Naive thymus-derived CD4-positive, alpha-beta T cell (primary cell): ENCODE data around the gene LPP. TPM values are rescaled to one million over a fixed set of nuclear protein-coding genes. Genes with fewer than 3 reads are reported as not detected.

Experiments
- ATAC-seq: fragments of 150-1000 bp; cut with Tn5 transposase; 2 replicates; pipeline ENCODE4 v1.10.0; 2021; ENCODE audit warnings: mild to moderate bottlenecking, moderate library complexity
- CTCF ChIA-PET: fragments of 350-600 bp; sonication (Branson Sonifier 250); formaldehyde crosslinking; loops from one replicate; lab custom pipeline; 2021; ENCODE audit warnings: antibody characterized with exemption; lab: Charles Lee
- POLR2A ChIA-PET: fragments of 350-600 bp; sonication (Branson Sonifier 250); formaldehyde crosslinking; loops from one replicate; lab custom pipeline; 2021; ENCODE audit warnings: antibody characterized with exemption, inconsistent platforms; lab: Charles Lee
- DNase-seq, 9 donors: peaks; one replicate each; pipeline versions ENCODE4 v3.0.0 to v3.0.0-alpha.2; 2020 to 2022; ENCODE audit warnings: mixed read lengths in 1 of 9
- H3K27ac ChIP-seq: one replicate; pipeline ENCODE4 v1.7.0; 2013; ENCODE audit warnings: mild to moderate bottlenecking, low read depth, low read length, moderate library complexity
- H3K27me3 ChIP-seq, 2 donors: one replicate each; pipeline ENCODE4 v1.7.0; 2013; ENCODE audit warnings: low read length in 2 of 2, mild to moderate bottlenecking in 2 of 2, moderate library complexity in 2 of 2; ENCODE audit not compliant: control insufficient read depth in 2 of 2, insufficient read depth in 2 of 2
- H3K36me3 ChIP-seq, 3 experiments: 1 replicate in 2 of 3; 2 replicates in 1 of 3; pipeline ENCODE4 v1.7.0; 2013; ENCODE audit warnings: low read length in 3 of 3, mild to moderate bottlenecking in 3 of 3, moderate library complexity in 1 of 3; ENCODE audit not compliant: insufficient read depth in 3 of 3, control insufficient read depth in 2 of 3
- H3K4me1 ChIP-seq, 2 donors: one replicate each; pipeline ENCODE4 v1.7.0; 2013; ENCODE audit warnings: low read length in 2 of 2, mild to moderate bottlenecking in 2 of 2, moderate library complexity in 1 of 2; ENCODE audit not compliant: control insufficient read depth in 2 of 2, insufficient read depth in 2 of 2
- H3K4me3 ChIP-seq: 2 replicates; pipeline ENCODE4 v1.7.0; 2013; ENCODE audit warnings: mild to moderate bottlenecking, low read length
- H3K9me3 ChIP-seq, 3 experiments: 1 replicate in 2 of 3; 2 replicates in 1 of 3; pipeline ENCODE4 v1.7.0; 2013; ENCODE audit warnings: low read length in 3 of 3; ENCODE audit not compliant: control insufficient read depth in 2 of 3
- H3K27ac Mint-ChIP-seq, 9 donors: one replicate each; pipeline ENCODE4 v1.8.0; 2020 to 2022; ENCODE audit warnings: mixed read lengths in 9 of 9, mild to moderate bottlenecking in 8 of 9, moderate library complexity in 5 of 9, inconsistent platforms in 2 of 9
- H3K27me3 Mint-ChIP-seq, 5 donors: one replicate each; pipeline ENCODE4 v1.8.0; 2021 to 2022; ENCODE audit warnings: mixed read lengths in 5 of 5, mild to moderate bottlenecking in 1 of 5
- H3K36me3 Mint-ChIP-seq, 5 donors: one replicate each; pipeline ENCODE4 v1.8.0; 2020 to 2022; ENCODE audit warnings: mixed read lengths in 5 of 5, mild to moderate bottlenecking in 3 of 5, inconsistent platforms in 1 of 5
- H3K4me1 Mint-ChIP-seq, 7 donors: one replicate each; pipeline ENCODE4 v1.8.0; 2020 to 2022; ENCODE audit warnings: mixed read lengths in 7 of 7, mild to moderate bottlenecking in 3 of 7, inconsistent platforms in 1 of 7
- H3K4me3 Mint-ChIP-seq, 10 donors: one replicate each; pipeline ENCODE4 v1.8.0; 2020 to 2022; ENCODE audit warnings: mild to moderate bottlenecking in 10 of 10, mixed read lengths in 10 of 10, moderate library complexity in 6 of 10, inconsistent platforms in 2 of 10
- H3K9me3 Mint-ChIP-seq, 11 donors: one replicate each; pipeline ENCODE4 v1.8.0; 2020 to 2022; ENCODE audit warnings: mixed read lengths in 11 of 11, mild to moderate bottlenecking in 4 of 11, inconsistent platforms in 1 of 11, moderate library complexity in 1 of 11
- intact Hi-C, 2 donors: fragments of 100-400 bp; cut with micrococcal nuclease; formaldehyde crosslinking; loops; one replicate each; pipeline ENCODE4 v1.15.1; 2023
- polyA plus RNA-seq, 2 donors: library from polyadenylated mRNA; unstranded; fragments of 300-500 nt; fragmentation: Illumina TruSeq; gene quantifications; one replicate each; pipeline ENCODE4 v1.2.3, GENCODE V29; 2021
- total RNA-seq, 6 experiments: library from RNA in 5 of 6; stranded (reverse) in 5 of 6; gene quantifications; 1 replicate in 5 of 6; 2 replicates in 1 of 6; pipeline ENCODE4 v1.2.3 and lab custom pipeline; 2021 to 2026

Gene LPP
- total and polyA plus RNA-seq, 7 experiments from 2014 or later, result 10.3 to 95.2 (median 19.5) TPM

DNA sequence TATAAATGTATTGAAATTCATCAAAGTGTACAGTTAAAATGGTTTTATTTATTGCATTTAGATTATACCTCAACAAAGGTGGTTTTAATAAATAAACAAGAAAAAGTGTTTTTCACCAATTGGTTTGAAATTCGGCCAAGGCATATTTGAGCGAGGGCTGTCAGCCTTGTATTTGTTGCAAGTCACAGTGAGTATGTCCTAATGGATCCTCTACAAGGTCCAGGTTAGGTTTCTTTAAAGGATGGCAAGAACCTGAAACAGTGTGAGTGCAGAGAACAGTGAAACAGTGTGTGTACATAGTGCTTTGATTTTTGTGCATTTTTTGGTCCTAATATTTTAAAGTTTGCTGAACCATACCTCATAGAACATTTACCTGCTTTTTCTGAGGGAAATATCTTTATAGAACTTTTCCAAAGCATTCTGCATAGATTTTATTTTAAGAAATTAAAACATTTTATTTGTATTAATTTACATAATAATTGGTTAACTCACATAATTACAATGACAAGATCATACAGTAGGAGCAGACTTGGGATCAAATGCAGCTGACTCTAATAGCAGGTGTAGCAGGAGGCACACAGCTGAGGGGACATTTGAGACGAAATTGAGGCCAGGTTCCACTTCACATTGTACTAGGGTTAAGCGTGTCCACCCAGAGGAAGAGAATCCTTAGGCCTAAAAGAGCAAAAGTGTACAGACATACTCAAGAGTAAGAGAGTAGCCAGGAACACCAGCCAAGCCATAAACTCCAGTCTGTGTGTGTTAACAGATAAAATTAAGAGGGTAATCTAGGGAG, 589.0 kb downstream of the LPP start:
- Mint-ChIP-seq H3K27ac (no peak overlapping the region), H3K27me3 (peaks cover 0 to under 1% (median 0%) of the 10 kb centered on the region in 5 donors), H3K4me1 (peaks cover 0 to under 1% (median 0%) of the 10 kb centered on the region in 7 donors), H3K9me3 (no peaks in the 10 kb centered on the region), H3K4me3 (no peak overlapping the region), H3K36me3 (peaks cover 0 to 7% (median 0%) of the 10 kb centered on the region in 5 donors)
- ChIA-PET CTCF (interaction anchor here (1.1 kb wide), 1 partner anchor 1002 kb away, joined by 5 read pairs; no protein-coding TSS in a partner anchor), POLR2A (interaction anchor here (0.6 kb wide), 2 partner anchors 11 to 16 kb away, joined by 3 to 4 read pairs; no protein-coding TSS in a partner anchor)
- H3K36me3 ChIP-seq, result no peaks in the 10 kb centered on the region
- no peak overlapping the region for H3K27ac ChIP-seq
- DNase-seq, result no peak
- no peak for ATAC-seq
- intact Hi-C loops, result no loop called here
- no peak overlapping the region for H3K4me3 ChIP-seq
- no peaks in the 10 kb centered on the region for H3K27me3 ChIP-seq
- no peaks in the 10 kb centered on the region for H3K9me3 ChIP-seq
- no peaks in the 10 kb centered on the region for H3K4me1 ChIP-seq

DNA sequence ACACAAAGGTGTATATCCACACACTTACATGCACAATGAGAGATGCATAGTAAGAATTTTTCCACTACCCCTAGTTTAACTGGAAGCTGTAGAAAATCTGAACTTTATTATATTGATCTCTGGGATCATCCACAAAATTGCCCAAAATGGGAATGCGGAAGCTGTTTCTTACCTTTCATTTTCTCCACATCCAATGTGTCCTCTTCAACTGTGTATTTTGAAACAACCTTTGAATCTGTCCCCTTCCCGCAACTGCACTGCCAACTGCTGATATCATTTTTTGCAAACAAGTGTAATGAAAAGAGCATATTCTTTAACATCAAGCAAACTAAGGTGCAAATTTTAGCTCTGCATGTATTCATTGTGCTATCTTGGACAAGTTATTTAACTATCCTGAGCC, 590.2 kb downstream of the LPP start:
- ChIA-PET CTCF (interaction anchor here (1.1 kb wide), 1 partner anchor 1004 kb away, joined by 5 read pairs; no protein-coding TSS in a partner anchor), POLR2A (no interaction called here)
- Histone ChIP-seq H3K4me3 (no peak overlapping the region), H3K4me1 (no peaks in the 10 kb centered on the region), H3K9me3 (no peaks in the 10 kb centered on the region), H3K27ac (no peak overlapping the region), H3K36me3 (no peaks in the 10 kb centered on the region), H3K27me3 (no peaks in the 10 kb centered on the region)
- no peak for DNase-seq
- intact Hi-C loops, result no loop called here
- H3K36me3 Mint-ChIP-seq, result peaks cover 0 to 7% (median 0%) of the 10 kb centered on the region in 5 donors
- H3K4me1 Mint-ChIP-seq, result no peaks in the 10 kb centered on the region
- H3K27me3 Mint-ChIP-seq, result no peaks in the 10 kb centered on the region
- no peak overlapping the region for H3K27ac Mint-ChIP-seq
- ATAC-seq, result no peak
- H3K9me3 Mint-ChIP-seq, result no peaks in the 10 kb centered on the region
- no peak overlapping the region for H3K4me3 Mint-ChIP-seq

DNA sequence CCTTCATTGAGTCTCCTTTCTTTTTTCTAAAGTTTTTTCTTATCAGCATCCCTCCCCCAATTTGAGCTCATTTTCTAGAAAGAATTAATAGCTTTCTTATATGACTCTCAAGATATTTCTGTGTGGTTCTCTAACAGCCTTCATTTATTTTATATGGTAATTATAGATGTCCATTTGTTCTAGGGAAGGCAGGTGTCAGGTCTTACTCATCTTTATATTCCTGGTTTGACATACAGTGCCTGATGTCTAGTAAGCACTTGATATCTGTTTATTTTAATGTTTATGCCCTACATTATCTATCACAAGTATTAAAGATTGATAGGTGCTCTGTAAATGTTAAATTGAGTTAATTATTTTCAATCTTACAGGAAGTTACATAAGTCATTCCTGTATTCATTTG, 591.1 kb downstream of the LPP start:
- no peaks in the 10 kb centered on the region for H3K36me3 ChIP-seq
- DNase-seq, result no peak
- no peaks in the 10 kb centered on the region for H3K4me1 ChIP-seq
- no peaks in the 10 kb centered on the region for H3K4me1 Mint-ChIP-seq
- no peaks in the 10 kb centered on the region for H3K27me3 Mint-ChIP-seq
- peaks cover 0 to 5% (median 0%) of the 10 kb centered on the region in 5 donors for H3K36me3 Mint-ChIP-seq
- H3K4me3 Mint-ChIP-seq, result no peak overlapping the region
- no peak for ATAC-seq
- H3K27ac ChIP-seq, result no peak overlapping the region
- H3K27ac Mint-ChIP-seq, result no peak overlapping the region
- no peak overlapping the region for H3K4me3 ChIP-seq
- intact Hi-C loops, result no loop called here
- no peaks in the 10 kb centered on the region for H3K9me3 Mint-ChIP-seq
- ChIA-PET CTCF (interaction anchor here (2.5 kb wide), 1 partner anchor 1004 kb away, joined by 12 read pairs; no protein-coding TSS in a partner anchor), POLR2A (no interaction called here)
- H3K9me3 ChIP-seq, result no peaks in the 10 kb centered on the region
- H3K27me3 ChIP-seq, result no peaks in the 10 kb centered on the region

DNA sequence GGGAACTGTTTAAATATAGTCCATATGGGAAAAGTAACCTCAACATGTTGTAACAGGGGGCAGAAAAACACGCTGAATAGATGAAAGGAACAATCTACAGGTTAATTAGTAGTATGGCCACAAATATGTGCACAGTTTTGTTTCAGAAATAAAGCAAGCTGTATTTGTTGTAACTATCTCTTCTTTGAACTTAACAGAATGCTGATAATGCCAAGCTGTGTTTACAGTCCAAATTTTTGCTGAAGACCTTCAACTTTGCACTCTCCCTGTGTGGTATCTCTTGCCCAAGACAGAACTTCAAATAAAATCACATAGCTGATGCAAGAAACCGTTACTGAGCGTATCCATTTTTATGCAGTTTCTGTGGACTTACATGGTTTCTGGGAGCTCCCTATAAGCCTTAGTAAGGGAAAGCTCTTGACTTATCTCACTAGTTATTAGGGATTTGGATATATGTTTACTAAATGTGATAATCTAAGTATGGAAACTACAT, 592.4 kb downstream of the LPP start:
- ATAC-seq (no peak), DNase-seq (no peak)
- POLR2A ChIA-PET, result interaction anchor here (0.6 kb wide), 1 partner anchor 1002 kb away, joined by 3 read pairs; no protein-coding TSS in a partner anchor
- no peaks in the 10 kb centered on the region for H3K27me3 ChIP-seq
- H3K27me3 Mint-ChIP-seq, result no peaks in the 10 kb centered on the region
- CTCF ChIA-PET, result interaction anchor here (0.9 to 2.5 kb wide), 3 partner anchors 399 to 1006 kb away, joined by 3 to 12 read pairs (median 4); no protein-coding TSS in a partner anchor
- H3K36me3 ChIP-seq, result no peaks in the 10 kb centered on the region
- H3K4me1 Mint-ChIP-seq, result peaks cover 0 to 4% (median 0%) of the 10 kb centered on the region in 7 donors
- intact Hi-C loops, result no loop called here
- no peak overlapping the region for H3K4me3 Mint-ChIP-seq
- no peak overlapping the region for H3K4me3 ChIP-seq
- H3K9me3 Mint-ChIP-seq, result no peaks in the 10 kb centered on the region
- peaks cover 0 to 3% (median 0%) of the 10 kb centered on the region in 5 donors for H3K36me3 Mint-ChIP-seq
- no peaks in the 10 kb centered on the region for H3K9me3 ChIP-seq
- no peak overlapping the region for H3K27ac ChIP-seq
- H3K27ac Mint-ChIP-seq, result no peak overlapping the region
- H3K4me1 ChIP-seq, result no peaks in the 10 kb centered on the region

DNA sequence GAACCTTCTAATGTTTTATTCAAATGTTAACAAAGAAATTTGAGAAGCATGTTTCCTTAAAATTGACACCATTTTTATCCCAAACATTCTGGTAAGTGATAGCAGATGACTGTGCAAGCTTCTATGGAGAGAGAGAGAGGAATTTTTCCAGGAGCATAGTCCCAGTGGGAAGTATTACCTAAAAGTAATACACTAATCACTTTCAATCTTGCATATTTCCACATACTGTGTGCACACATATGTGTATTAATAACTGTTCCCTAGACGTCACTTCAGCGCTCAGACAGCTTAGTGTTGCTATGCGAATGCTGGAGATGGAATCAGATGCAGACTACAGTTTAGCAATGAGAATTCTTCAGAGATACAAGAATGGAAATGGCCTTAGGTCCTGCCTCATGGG, 593.5 kb downstream of the LPP start:
- H3K27me3 ChIP-seq, result no peaks in the 10 kb centered on the region
- intact Hi-C loops, result no loop called here
- Mint-ChIP-seq H3K36me3 (peaks cover 0 to 3% (median 0%) of the 10 kb centered on the region in 5 donors), H3K4me1 (peaks cover 0 to 5% (median 0%) of the 10 kb centered on the region in 7 donors), H3K4me3 (no peak overlapping the region), H3K27ac (no peak overlapping the region), H3K27me3 (no peaks in the 10 kb centered on the region), H3K9me3 (no peaks in the 10 kb centered on the region)
- ATAC-seq, result no peak
- DNase-seq, result no peak
- no peak overlapping the region for H3K4me3 ChIP-seq
- ChIA-PET CTCF (interaction anchor here (3.3 kb wide), 1 partner anchor 1008 kb away, joined by 52 read pairs; no protein-coding TSS in a partner anchor), POLR2A (no interaction called here)
- no peaks in the 10 kb centered on the region for H3K36me3 ChIP-seq
- H3K4me1 ChIP-seq, result no peaks in the 10 kb centered on the region
- H3K27ac ChIP-seq, result no peak overlapping the region
- no peaks in the 10 kb centered on the region for H3K9me3 ChIP-seq

DNA sequence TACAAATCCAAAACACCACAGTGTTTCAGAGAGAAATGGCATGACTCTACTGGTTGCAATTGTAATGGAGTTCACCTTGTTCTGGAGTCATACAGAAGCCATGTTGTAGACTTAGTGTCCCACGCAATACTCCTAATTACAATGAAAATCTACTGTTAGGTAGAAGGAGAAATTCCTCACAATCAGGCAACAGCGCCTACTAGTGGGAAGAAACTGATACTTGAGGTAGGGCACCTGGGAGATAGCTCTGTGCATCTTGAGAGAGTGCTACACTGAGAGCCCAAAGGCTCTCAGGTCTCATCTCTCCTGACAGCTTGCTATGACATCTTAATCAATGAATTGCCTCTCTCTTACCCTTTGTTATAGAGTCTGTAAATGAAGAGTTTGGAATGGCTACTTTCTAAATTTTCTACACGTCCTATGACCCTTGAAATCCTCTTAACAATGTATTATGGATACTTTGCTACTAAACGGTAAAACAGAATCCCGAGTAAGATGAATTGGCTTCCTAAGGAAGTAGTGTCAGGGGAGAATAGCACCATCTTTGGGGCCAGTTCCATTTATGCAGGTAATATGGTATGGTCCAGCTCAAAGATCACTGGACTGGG, 595.2 kb downstream of the LPP start:
- no peaks in the 10 kb centered on the region for H3K36me3 ChIP-seq
- ChIA-PET CTCF (interaction anchor here (0.7 to 3.3 kb wide), 5 partner anchors 173 to 1009 kb away, joined by 3 to 52 read pairs (median 3); no protein-coding TSS in a partner anchor), POLR2A (interaction anchor here (1.3 kb wide), 1 partner anchor 1004 kb away, joined by 14 read pairs; the partner anchor contains the start of gene BCL6)
- H3K4me1 Mint-ChIP-seq, result peaks cover 0 to 17% (median 0%) of the 10 kb centered on the region in 7 donors
- no peaks in the 10 kb centered on the region for H3K9me3 ChIP-seq
- H3K4me3 Mint-ChIP-seq, result no peak overlapping the region
- peaks cover 0 to 3% (median 0%) of the 10 kb centered on the region in 5 donors for H3K36me3 Mint-ChIP-seq
- DNase-seq (peak in 8 of 9 donors; percentile 25 to 62 (median 46)), ATAC-seq (peak; percentile 82)
- H3K27me3 ChIP-seq, result no peaks in the 10 kb centered on the region
- H3K27ac ChIP-seq, result no peak overlapping the region
- no peaks in the 10 kb centered on the region for H3K9me3 Mint-ChIP-seq
- no peaks in the 10 kb centered on the region for H3K4me1 ChIP-seq
- no peaks in the 10 kb centered on the region for H3K27me3 Mint-ChIP-seq
- intact Hi-C loops, result loop anchor here (1.0 to 2.0 kb wide), 5 partner anchors 205 to 1007 kb away; no protein-coding TSS in a partner anchor
- no peak overlapping the region for H3K4me3 ChIP-seq
- no peak overlapping the region for H3K27ac Mint-ChIP-seq
